ENCODE measurements around the gene LIMA1.

LIMA1 gene

DNA sequence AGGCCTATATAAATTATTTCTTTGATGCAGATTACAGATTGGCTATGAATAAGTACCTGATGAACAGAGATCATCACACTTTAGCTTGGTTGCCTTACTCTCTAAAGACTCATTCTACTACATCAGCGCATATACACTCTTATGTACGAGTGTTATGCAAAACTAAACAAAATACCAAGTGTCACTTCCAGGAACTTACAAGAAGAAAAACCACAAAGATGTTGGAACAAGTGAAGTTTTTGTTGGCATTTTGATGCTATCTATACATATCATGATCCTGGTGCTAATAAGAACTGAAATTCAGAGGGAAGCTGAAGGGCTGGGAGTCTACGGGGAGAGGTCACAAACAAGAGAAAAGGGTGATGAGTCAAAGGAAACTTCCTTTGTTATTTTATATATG is 68.3 kb downstream of the LIMA1 start:
- DNase-seq, result no peak

DNA sequence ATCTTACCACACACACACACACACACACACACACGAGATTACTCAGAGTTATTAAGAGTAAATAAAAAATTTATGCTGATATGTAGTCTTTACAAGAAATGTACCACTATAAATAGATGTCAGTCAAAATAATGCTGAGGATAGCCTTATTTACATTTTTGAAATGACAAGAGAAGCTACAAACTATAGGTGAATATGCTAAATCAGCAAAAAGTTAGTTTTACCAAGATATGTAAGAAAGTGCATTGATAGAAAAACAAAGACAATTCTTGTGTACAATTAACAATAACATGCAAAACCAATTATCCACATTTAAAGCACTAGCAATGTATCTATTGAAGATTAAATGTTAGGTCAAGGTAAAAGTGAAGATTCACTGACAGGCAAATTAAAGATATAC is 69.3 kb downstream of the LIMA1 start:
- DNase-seq, result no peak

DNA sequence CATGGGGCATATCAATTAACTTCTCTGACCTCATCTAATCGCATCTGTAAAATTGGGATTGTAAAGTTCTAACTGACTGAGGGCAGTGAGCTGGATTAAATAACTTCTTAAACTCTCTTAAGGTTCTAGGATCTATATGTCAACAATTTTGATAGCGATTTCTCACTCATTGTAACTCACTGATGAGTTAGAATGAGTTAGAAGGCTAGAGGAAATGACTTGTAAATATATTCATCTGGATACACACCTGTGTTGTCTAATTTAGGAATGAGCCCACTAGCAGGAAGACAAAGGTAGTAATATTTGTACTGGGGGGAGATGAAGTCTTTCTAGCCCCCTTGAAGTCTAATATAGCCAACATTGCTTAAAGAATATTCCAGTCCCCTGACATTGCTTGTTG is 69.9 kb downstream of the LIMA1 start:
- DNase-seq, result no peak

DNA sequence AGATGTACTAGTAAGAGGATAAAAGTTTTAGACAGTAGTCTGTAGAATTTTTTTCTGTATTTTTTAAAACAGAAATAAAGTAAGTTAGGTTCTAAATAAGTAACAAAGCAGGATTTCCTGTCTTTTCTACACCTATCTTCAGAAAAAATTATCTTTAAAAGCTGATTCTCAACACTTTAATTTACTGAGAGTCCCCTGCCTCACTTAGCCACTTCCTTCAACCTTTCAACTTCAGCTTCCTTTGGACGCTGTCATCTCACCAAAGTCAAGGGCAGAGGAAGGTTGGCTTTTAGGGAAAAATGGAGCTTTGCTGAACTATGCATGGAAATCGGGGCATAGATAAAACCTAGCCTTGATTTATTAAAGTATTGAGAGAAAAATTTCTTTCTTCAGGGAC is 71.3 kb downstream of the LIMA1 start:
- no peak for DNase-seq

DNA sequence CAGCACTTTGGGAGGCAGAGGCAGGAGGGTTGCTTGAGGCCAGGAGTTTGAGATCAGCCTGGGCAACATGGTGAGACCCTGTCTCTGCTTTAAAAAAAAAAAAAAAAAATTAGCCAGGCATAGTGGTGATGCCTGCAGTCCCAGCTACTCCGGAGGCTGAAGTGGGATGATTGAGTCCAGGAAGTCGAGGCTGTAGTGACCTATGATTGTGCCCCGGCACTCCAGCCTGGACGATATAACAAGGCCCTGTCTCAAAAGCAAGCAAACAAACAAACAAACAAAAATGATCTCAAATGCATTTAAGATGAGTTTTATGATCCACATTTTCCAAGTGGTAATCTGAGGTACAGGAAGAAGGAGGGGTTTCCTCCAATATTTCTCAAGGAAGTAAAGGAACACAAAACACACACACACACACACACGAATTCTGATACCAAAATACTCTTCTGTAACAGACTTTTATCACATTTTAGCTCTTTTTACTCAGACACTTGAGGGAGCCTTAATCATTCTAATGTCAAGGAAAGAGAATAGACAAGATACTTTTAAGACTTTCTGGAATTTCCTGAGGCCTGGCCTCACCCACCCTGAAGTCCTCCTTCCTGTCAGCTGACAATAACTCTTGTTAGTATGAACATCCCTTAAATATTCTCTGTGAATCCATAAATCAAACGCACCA is 71.8 kb downstream of the LIMA1 start:
- peak in 1 of 4 experiments; percentile 10 for DNase-seq

DNA sequence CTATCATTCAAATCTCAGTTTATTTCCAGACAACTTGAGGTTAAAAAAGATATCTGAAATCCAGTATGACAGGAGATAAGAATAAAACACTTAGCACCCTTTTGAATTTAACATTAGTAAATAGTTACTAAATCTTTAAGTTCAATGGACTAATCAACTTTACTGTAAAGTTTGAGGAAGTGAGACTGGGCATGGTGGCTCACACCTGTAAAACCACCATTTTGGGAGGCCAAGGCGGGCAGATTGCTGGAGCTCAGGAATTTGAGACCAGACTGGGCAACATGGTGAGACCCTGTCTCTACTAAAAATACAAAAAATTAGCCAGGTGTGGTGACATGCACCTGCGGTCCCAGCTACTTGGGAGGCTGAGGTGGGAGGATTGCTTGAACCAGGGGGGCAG is 75.9 kb downstream of the LIMA1 start:
- no peak for DNase-seq

DNA sequence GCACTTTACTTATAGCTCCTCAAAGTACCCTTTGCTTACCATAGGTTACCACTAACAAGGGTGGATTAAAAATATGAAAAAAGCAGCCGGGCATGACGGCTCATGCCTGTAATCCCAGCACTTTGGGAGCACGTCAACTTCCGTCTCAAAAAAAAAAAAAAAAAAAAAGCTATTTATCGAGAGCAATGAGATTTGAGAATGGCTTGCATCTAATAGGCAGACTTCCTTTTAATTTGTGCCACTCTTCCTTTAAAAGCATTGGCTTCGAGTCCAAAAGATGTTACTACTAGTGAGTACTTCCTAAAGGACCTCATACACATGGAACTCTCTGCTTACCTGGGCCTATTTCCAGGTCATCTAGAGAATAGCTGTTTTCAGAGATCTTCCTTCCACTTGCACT is 77.7 kb downstream of the LIMA1 start:
- no peak for DNase-seq

DNA sequence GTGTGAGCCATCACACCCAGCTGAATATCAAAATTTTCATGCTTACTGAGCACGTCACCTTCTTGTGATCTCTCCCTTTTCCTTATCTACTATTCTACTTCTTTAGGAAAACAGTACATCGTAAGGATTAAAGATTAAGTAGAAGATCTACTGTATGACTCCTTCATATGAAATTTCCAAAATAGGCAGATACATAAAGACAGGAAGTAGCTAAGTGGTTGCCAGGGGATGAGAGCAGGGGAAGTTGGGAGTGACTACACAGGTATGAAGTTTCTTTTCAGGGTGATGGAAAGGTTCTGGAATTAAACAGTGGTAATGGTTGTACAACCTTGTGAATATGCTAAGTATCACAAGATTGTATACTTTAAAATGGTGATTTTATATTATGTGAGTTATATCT is 79.6 kb downstream of the LIMA1 start:
- DNase-seq, result no peak

DNA sequence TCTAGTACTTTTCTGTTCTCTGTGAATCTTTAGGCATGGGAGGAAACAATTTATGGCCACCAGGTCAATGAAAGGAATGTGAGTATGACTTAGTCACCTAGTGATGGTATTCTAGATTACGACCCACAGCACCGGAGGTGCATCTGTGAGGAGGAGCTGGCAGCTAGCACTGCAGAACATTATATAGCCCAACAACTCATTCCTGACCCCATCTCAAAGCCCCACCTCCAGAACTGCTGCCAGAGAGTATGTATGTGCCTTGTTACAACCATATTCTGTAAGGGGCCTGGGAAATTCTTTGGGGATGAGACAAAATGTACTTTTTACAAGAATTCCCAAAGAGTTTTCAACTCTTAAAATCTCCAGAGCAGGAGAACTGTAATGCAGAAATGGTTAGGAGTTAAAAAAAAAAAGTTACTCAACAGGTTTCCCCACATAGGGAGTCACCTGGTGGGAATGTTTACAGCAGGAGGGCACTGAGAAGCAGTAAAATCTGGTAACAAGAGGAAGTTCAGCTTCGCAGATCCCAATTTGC is 81.3 kb downstream of the LIMA1 start:
- DNase-seq, result no peak

DNA sequence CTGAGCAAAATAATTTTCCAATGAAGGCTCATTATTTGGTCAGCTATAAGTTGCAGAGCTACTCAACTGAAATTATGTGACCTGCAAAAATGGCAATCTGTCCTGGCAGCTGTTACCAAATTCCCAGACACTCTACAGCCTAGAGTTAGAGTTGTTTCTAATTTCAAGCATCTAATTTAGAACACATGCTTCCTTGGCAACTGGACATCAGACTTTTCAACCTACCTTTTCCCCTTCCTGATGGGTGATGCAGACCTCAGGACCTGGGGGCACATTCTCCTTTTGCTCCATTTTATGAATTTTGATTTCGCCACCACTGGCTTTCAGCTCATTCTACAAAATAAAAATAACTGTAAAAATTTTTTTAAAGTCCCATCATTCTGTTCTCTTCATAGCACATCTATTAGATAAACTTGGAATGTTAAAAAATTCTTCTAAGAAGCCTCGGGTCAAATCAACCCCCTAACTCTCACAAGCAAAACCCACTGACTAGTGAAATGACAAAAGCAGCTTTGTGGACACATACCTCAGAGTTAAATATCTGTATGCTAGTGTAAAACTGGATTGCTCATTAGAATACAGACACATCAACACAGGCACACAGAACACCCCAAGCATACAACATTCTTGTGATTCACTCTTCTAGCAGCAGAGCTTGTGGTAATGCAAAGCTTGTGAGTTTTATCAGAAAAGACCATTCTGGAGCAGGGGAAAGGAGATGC is 82.6 kb downstream of the LIMA1 start:
- no peak for DNase-seq

DNA sequence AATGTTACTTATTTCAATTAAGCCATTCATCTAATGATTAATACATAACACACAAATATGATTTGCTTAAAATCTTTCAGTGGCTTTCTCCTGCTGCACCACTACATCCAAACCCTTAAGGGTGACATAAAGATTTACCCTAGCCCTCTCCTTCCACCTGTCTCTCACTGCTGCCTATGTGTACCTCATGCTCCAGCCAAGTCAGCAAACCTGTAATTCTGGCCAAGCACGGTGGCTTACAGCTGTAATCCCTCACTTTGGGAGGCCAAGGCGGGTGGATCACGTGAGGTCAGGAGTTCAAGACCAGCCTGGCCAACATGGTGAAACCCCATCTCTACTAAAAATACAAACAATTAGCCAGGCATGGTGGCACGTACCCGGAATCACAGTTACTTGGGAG is 84.5 kb downstream of the LIMA1 start:
- DNase-seq, result no peak

DNA sequence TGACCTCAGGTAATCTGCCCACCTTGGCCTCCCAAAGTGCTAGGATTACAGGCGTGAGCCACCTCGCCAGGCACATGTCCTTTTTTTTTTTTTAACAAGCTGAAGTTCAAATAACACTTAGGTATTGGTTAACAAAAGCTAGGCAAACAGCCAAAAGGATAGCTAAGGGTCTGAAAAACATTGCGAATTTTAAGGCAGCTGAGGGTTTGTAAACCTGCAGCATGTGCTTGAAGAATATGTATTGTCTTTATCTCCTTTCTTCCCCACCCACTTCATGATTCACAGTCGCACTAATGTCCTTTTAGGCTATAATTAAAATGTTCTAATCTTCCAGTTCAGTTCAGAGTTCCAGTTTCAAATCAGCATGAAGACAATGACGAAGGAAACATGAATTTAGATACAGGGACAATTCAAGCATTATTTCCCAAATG is 86.0 kb downstream of the LIMA1 start:
- DNase-seq, result no peak

DNA sequence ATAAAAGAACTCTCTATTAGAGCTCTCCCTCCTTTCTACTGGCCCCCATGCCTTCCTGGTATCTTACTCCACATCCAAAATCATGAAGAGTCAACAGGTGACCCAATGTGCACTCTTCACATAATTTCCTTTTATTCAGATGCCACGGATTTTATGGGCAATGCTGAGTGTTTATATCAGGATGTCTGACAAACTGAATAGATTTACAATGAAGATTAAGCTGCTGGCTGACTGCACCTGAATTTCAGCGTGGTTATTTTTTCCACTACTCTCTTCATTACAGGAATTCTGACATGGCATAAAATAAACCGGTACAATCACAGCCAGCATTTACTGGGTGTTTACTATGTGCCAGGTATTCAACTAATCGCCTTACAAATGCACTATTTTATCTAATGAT is 86.8 kb downstream of the LIMA1 start:
- DNase-seq, result no peak

DNA sequence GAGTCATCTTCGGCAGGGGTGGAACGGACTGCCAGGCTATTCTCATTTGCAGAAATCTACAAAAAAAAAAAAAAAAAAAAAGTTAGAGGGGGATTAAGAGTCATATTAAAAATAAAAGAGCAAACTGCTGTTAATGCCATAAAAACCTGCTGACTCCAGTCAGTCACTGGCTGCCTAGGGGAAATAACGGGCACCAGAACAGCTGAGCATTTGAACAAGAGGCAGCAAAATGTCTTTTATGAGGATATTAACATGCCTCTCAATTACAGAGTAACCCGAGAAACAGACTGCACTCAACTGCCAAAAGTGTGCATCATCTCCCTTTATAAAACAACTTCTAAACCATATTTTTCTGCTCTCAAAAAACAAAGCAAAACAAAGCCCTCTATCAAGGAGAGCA is 87.5 kb downstream of the LIMA1 start:
- no peak for DNase-seq

DNA sequence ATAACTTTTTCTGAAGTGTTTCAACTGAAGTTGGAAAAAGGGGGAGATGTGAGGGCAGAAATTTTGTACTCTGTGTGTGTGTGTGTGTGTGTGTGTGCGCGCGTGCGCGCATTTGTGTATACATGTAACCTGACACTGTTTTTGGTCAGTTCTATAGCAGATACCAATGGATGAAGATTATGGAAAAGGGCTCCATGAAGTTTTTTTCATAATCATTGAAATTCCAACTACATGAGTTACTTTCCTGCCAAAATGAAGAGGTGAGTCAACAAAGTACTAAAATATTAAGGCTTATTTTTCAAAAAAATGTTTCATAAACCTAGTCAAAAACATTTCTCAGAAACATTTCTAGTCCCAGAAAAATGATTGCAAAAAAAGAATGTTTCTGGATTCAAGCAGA is 90.4 kb downstream of the LIMA1 start:
- no peak for DNase-seq

DNA sequence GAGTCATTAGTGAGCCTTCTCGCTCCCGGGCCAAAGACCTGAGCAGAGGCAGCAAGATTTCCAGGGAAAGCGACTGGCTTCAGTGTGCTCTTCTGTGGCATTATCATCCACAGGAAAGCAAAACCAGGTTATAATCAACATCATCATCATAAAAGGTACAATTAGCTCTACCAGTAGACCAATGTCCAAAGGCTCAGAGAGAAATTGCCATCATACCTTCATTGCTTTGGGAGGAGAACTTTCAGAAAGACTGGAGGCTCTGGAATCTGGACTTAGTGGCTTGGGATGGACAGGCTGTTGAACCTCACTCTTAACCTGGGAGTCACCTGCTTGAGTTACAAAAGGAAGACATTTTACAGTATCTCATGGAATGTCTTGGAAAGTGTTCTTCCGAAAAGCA is 91.1 kb downstream of the LIMA1 start:
- no peak for DNase-seq

DNA sequence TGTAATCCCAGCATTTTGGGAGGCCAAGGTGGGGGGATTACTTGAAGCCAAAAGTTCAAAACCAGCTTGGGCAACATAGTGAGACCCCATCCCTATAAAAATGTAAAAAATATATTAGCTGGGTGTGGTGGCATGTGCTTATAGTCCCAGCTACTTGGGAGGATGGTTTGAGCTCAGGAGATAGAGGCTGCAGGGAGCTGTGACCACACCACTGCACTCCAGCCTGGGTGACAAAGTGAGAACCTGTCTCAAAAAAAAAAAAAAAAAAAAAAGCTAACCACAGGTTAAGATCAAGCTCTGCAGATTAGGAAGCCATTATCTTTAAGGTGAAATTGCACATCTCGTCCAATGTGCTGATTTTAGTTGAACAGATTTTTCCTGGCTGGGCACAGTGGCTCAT is 92.5 kb downstream of the LIMA1 start:
- DNase-seq, result no peak

DNA sequence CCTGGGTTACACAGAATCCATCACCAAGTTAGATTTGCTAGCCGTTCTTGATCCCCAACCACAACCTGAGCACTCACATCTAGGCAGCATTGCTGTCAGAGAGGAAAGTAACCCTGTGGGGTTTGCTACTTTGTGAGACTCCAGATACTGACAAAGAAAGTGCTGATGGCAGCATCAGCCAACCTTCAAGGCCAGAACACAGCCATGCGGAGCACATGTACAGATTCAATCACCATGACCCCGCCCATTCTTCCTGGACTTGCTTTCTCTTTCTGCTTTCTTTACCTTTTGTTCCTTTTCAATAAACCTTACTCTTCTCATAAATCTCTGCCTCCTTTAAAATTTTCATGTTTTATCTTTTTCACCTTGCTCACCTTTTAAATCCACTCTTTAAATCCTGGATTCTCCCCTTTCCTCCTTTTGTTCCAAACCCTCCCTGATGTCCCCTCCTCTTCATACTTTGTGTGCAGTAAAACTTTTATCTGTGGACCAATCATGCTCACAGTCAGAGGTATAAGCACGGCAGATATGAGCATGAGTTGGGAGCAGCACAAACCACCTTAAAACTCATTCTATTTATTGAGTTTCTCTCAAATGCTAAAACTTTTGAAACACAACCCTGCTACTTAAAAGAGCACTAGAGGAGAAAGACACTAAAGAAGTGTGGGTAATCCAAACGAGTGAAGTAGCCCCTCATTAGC is 94.3 kb downstream of the LIMA1 start:
- DNase-seq, result no peak

DNA sequence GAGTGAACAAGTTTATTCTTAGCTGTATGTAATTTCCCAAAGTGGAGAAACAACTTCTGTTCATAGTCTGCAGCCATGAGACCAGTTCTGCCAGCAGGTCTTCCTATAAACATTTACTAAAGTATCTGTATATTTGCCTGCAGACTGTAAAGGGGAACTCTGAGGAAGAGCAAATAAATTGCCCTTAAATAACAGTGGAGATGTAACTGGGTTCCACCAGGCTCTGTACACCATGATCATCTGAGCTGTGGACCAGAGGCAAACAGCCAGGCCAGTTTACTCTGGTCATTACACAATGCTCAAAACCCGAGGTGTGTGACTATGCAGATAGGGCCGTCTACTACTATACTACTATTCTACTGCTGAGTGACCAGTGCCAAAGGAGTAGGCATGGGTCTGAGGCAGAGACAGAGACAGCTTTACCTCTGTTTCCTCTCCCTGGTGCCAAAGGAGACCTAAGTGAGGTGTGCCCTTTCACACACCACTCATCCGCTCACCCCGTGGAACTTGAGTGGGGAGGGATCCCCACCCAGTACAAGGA is 95.0 kb downstream of the LIMA1 start:
- DNase-seq, result no peak

DNA sequence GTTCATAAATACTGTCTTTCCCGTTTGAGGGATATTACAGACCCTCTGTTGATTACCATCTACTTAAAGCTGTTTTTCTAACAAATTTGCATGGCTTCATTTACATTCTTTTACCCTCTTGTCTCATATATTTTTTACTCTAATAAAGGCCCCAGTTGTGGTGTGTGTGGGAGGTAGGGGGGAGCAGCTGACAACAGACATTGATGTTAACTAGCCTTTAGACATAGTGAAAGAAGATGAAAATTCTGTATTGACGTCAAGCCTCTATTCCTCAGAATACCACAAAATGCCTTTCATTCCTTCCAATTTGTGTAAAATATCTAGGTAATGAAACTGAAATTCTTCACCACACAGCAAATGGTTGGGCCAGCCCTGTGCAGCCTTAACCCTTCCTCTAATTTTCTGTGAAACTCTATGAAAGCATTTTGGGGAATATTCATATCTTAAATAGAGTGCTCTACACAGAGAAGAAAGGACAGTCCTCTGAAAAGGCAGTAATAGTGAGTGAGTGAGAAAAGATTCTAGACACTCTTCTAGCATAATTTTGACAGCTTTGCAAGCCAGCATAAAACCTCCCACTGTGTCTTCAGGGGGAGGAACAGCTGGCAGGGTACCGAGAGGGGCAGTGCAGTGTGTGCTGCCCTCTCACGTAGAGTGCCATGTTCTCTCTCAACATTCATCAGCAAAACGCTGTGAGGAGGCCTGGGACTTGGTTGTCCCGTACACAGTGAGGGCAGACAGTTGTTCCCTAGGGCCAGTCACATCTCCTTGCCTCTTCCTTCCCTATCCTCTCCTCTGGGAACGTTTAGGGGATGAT is 96.0 kb downstream of the LIMA1 start:
- DNase-seq, result no peak

DNA sequence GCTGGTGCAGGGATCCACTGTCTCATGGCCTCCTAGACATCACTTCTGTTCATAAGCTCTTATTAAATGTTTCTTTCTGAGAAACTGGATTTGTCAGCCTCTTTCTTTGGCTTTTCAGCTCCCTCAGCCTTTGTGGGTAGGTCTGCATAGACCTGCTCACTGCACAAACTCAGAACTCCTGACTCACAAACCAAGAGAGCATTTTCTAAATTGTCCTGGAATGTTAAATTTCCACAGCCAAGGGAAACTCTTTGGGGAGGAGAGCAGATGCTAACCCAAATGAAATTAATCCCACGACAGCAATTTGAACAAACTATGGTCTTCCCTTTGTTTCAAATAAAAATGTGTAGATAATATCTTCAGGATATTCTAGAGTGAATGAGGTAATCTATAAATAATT is 96.6 kb downstream of the LIMA1 start:
- DNase-seq, result no peak

DNA sequence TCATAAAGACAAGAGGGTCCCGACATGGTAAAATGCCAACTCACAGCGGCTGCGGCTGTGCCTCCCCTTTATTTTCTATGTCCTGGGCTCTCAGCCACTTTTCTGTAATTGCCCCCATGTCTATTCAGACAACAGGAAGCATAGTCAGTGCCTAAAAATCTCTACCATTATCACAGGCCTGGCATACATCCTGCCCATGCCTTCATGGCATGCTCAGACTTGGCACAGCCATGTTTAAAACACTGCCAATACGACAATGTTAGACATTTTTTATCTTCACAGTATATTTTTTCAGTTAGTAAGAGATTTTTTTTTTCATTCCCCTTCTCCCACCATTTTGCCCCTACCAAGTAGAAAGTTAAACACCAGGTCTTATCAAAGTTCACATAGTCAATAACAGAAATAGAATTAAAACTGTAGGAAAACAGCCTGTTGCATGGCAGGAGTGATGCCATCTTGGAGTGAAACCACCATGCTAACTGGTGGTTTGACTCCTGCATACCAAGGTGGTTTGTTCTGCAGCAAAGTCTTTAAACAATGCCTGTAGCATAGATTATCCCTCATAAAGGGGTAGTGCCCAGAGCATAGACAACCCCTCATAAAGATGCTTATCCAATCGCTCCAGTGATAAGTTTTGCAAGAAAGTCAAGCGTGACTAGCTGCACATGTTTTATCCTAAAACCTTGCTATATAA is 97.2 kb downstream of the LIMA1 start:
- DNase-seq, result no peak
